ENCODE results near the gene NUP43. TPM values are rescaled to one million over a fixed set of nuclear protein-coding genes. Genes with fewer than 3 reads are reported as not detected.
"Not testable (repeated sequence)": the region's sequence is repeated elsewhere in the genome, so short reads cannot be mapped to it uniquely, and the experiment has no call there.

NUP43 gene
- total and polyA plus RNA-seq, 10 of the 15 experiments (the other 5 are each of a cell fraction or from before 2014, with no cell fraction given): 8.9 to 54.2 (median 27.7) TPM

DNA sequence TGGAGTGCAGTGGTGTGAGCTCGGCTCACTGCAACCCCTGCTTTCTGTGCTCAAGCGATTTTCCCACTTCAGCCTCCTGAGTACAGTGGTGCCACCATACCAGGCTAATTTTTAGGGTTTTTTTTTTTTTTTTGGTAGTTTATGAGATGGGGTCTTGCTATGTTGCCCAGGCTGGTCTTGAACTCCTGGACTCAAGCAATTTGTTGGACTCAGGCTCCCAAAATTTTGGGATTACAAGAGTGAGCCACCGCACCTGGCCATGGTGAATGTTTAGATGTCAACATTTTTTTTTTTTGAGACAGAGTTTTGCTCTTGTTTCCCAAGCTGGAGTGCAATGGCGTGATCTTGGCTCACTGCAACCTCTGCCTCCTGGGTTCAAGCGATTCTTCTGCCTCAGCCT, 5.6 kb upstream of the NUP43 start:
- DNase-seq (ENCODE audit: low read depth, low spot score); in situ Hi-C loops (cut with MboI); FAIRE-seq; H2AFZ ChIP-seq (ENCODE audit: control insufficient read depth, low read depth, low read length); H3K36me3 ChIP-seq (ENCODE audit: control insufficient read depth in 2 of 2, insufficient read depth in 2 of 2, low read length in 1 of 2); H3K9me3 ChIP-seq (replicated peaks; ENCODE audit: control insufficient read depth, insufficient read depth, low read length); H3K27ac ChIP-seq (ENCODE audit: control insufficient read depth, insufficient read depth); H3K4me3 ChIP-seq; intact Hi-C loops (cut with micrococcal nuclease; ENCODE audit: unreplicated experiment); BruUV-seq (replicated peaks); H4K20me1 ChIP-seq (ENCODE audit: control insufficient read depth, insufficient read depth); H3K9ac ChIP-seq (ENCODE audit: control insufficient read depth, insufficient read depth, low read length); ATAC-seq; H3K27me3 ChIP-seq (replicated peaks in 1 of 2; ENCODE audit: control insufficient read depth in 2 of 2, insufficient read depth in 2 of 2, low read length in 1 of 2): not testable (repeated sequence)
- Histone ChIP-seq H3K4me1 (ENCODE audit: control insufficient read depth, insufficient read depth, low read length) (peaks cover 16% of the 10 kb centered on the region), H3K79me2 (ENCODE audit: control insufficient read depth, insufficient read depth, low read length) (peaks cover 49% of the 10 kb centered on the region), H3K4me2 (ENCODE audit: control insufficient read depth, insufficient read depth) (0 out of 2 replicates have a peak overlapping the region, but pooled peaks have one; percentile 30)
- 92% methylated on average over 5 of the region's 5 CpGs for WGBS (ENCODE audit: insufficient coverage, insufficient replicate concordance, low lambda C conversion rate, missing lambda C conversion rate)
- ChIA-PET SMC1A (ENCODE audit: uncharacterized antibody, unreplicated experiment) (interaction anchor here (0.7 kb wide), 1 partner anchor 9 kb away, joined by 3 read pairs; no protein-coding TSS in a partner anchor), CTCF (interaction anchor here (1.3 to 1.7 kb wide), 2 partner anchors 9 to 206 kb away, joined by 3 to 4 read pairs; partner anchors contain the start of gene PPIL4), RAD21 (ENCODE audit: unreplicated experiment) (interaction anchor here (1.6 kb wide), 1 partner anchor 12 kb away, joined by 5 read pairs; no protein-coding TSS in a partner anchor), POLR2A (interaction anchor here (0.6 kb wide), 2 partner anchors 18 to 204 kb away, joined by 3 to 4 read pairs; no protein-coding TSS in a partner anchor)

DNA sequence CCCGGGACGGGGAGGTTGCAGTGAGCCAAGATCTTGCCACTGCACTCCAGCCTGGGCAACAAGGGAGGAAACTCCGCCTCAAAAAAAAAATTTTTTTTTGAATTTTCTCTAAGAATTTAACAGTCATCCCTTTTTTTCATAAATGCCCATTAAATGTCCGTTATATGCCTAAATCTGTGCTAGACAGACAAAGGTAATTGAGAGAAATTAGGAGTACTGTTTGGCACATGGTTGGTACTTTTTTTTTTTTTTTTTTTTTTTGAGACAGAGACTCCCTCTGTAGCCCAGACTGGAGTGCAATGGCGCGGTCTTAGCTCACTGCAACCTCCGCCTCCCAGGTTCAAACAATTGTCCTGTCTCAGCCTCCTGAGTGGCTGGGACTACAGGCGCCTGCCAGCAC, 4.9 kb upstream of the NUP43 start:
- POLR2A ChIA-PET: interaction anchor here (0.6 kb wide), 1 partner anchor 19 kb away, joined by 4 read pairs; no protein-coding TSS in a partner anchor
- ATAC-seq (no peak), DNase-seq (ENCODE audit: low read depth, low spot score) (no peak), FAIRE-seq (no peak)
- peak overlapping the region; percentile 30; the same call in 1 of the 2 replicates for H3K4me2 ChIP-seq (ENCODE audit: control insufficient read depth, insufficient read depth)
- peak overlapping the region; percentile 90; the same call in 1 of the 2 replicates for H3K4me3 ChIP-seq
- peaks cover 3% of the 10 kb centered on the region; the same call in 1 of the 2 replicates for H4K20me1 ChIP-seq (ENCODE audit: control insufficient read depth, insufficient read depth)
- intact Hi-C loops (cut with micrococcal nuclease; ENCODE audit: unreplicated experiment) (no loop called here), in situ Hi-C loops (cut with MboI) (no loop called here)
- no peak overlapping the region for H3K27ac ChIP-seq (ENCODE audit: control insufficient read depth, insufficient read depth)
- CTCF ChIA-PET: no interaction called here
- no peak for TF ChIP-seq PML (IDR thresholded peaks at IDR 0.05; ENCODE audit: low read length)
- no peak overlapping the region for H2AFZ ChIP-seq (ENCODE audit: control insufficient read depth, low read depth, low read length)
- RAD21 ChIA-PET (ENCODE audit: unreplicated experiment): no interaction called here
- no peaks in the 10 kb centered on the region for H3K9me3 ChIP-seq (replicated peaks; ENCODE audit: control insufficient read depth, insufficient read depth, low read length)
- no TSS peak for BruUV-seq (replicated peaks)
- SMC1A ChIA-PET (ENCODE audit: uncharacterized antibody, unreplicated experiment): interaction anchor here (0.7 to 1.3 kb wide), 2 partner anchors 33 to 1796 kb away, joined by 3 to 4 read pairs; partner anchors contain the start of gene LATS1
- H3K36me3 ChIP-seq (ENCODE audit: control insufficient read depth in 2 of 2, insufficient read depth in 2 of 2, low read length in 1 of 2): no peaks in the 10 kb centered on the region
- H3K4me1 ChIP-seq (ENCODE audit: control insufficient read depth, insufficient read depth, low read length): peaks cover 20% of the 10 kb centered on the region
- peaks cover 51% of the 10 kb centered on the region for H3K79me2 ChIP-seq (ENCODE audit: control insufficient read depth, insufficient read depth, low read length)
- WGBS (ENCODE audit: insufficient coverage, insufficient replicate concordance, low lambda C conversion rate, missing lambda C conversion rate): 91% methylated on average over 7 of the region's 8 CpGs
- no peak overlapping the region for H3K9ac ChIP-seq (ENCODE audit: control insufficient read depth, insufficient read depth, low read length)
- no peaks in the 10 kb centered on the region for H3K27me3 ChIP-seq (replicated peaks in 1 of 2; ENCODE audit: control insufficient read depth in 2 of 2, insufficient read depth in 2 of 2, low read length in 1 of 2)

Measured in GM12878 (cell line).